ENCODE measurements around the gene IFT172.

DNA sequence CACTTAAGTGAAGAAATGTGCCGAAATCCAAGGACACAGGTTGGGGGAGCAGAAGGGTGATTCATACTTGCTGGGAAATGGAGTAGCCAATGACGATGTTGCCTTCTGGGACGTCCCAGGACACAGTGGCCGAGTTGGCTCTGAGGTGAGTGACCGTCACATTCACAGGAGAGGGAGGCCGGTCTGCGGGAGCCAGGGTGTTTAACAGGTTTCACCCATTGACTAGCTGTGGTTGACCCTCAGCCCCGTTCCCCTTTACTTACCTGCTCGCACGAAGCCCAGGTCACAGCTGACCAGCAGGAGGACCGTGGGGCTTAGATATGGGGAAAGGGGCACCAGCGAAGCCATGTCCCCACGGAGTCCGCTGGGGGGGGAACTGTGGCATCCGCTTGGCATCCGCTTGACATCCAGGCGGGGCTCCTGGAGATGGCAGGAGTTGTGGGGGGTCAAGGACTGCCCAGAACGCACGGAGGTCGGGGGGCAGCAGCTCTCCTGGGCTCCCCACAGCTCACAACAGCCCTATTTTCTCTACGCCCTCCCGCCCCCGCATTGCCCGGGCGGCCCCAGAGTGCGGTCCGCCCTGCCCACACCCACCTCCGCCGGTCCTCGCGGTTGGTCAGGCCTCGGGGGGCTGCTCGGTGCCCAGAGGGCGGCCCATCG lies 4.9 kb upstream of the IFT172 start:
- TF ChIP-seq, protein P1, sequence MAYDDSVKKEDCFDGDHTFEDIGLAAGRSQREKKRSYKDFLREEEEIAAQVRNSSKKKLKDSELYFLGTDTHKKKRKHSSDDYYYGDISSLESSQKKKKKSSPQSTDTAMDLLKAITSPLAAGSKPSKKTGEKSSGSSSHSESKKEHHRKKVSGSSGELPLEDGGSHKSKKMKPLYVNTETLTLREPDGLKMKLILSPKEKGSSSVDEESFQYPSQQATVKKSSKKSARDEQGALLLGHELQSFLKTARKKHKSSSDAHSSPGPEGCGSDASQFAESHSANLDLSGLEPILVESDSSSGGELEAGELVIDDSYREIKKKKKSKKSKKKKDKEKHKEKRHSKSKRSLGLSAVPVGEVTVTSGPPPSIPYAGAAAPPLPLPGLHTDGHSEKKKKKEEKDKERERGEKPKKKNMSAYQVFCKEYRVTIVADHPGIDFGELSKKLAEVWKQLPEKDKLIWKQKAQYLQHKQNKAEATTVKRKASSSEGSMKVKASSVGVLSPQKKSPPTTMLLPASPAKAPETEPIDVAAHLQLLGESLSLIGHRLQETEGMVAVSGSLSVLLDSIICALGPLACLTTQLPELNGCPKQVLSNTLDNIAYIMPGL (CRISPR knock-in tag; IDR thresholded peaks at IDR 0.05; ENCODE audit: borderline replicate concordance), result no peak
- TF ChIP-seq CHD4 (IDR thresholded peaks at IDR 0.05; ENCODE audit: borderline replicate concordance), result no peak
- no peak for TF ChIP-seq POLR2A (IDR thresholded peaks at IDR 0.05; ENCODE audit: low read length)
- TF ChIP-seq JUN (IDR thresholded peaks at IDR 0.05), result no peak
- TF ChIP-seq, protein P2, sequence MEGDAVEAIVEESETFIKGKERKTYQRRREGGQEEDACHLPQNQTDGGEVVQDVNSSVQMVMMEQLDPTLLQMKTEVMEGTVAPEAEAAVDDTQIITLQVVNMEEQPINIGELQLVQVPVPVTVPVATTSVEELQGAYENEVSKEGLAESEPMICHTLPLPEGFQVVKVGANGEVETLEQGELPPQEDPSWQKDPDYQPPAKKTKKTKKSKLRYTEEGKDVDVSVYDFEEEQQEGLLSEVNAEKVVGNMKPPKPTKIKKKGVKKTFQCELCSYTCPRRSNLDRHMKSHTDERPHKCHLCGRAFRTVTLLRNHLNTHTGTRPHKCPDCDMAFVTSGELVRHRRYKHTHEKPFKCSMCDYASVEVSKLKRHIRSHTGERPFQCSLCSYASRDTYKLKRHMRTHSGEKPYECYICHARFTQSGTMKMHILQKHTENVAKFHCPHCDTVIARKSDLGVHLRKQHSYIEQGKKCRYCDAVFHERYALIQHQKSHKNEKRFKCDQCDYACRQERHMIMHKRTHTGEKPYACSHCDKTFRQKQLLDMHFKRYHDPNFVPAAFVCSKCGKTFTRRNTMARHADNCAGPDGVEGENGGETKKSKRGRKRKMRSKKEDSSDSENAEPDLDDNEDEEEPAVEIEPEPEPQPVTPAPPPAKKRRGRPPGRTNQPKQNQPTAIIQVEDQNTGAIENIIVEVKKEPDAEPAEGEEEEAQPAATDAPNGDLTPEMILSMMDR (IDR thresholded peaks at IDR 0.05), result no peak
- TF ChIP-seq MAFK (IDR thresholded peaks at IDR 0.05; ENCODE audit: partially characterized antibody), result no peak
